Umbilical cord (tissue), 2 donors: Measurements from ENCODE around the gene PLBD2. TPM values are rescaled to one million over a fixed set of nuclear protein-coding genes. Genes with fewer than 3 reads are reported as not detected.

Experiments
- DNase-seq: peaks from one replicate; pipeline ENCODE4 v3.0.0-alpha.2; 2015; ENCODE audit warnings: low spot score
- total RNA-seq: library from RNA; depleted of rRNA; stranded (reverse); fragments of >200 nt; gene quantifications from one replicate; pipeline ENCODE4 v1.2.3, GENCODE V29; 2014; ENCODE audit warnings: low replicate concordance; ENCODE audit not compliant: insufficient read depth

The PLBD2 gene
- total RNA-seq, 1 donor from 2014 or later: 19.3 TPM

DNA sequence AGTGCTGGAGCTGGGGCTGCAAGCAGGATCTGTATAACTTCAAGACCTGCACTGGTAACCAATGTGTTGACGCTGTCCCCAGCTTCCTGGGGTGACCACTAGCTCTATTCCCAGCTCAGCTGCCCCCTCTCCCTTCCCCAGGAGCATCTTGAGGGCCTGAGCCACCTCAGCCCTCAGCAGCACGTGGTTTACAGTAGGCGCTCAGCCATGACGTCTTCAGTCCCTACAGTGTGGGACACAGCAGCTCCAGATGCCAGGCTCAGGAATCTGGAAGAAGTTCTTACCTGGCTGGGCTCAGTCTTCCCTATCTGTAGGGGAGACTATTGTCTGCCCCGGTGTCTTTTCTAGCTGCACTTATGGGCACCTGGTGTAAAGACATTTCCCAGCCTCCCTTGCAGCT, 36.7 kb downstream of the PLBD2 start:
- no peak for DNase-seq

DNA sequence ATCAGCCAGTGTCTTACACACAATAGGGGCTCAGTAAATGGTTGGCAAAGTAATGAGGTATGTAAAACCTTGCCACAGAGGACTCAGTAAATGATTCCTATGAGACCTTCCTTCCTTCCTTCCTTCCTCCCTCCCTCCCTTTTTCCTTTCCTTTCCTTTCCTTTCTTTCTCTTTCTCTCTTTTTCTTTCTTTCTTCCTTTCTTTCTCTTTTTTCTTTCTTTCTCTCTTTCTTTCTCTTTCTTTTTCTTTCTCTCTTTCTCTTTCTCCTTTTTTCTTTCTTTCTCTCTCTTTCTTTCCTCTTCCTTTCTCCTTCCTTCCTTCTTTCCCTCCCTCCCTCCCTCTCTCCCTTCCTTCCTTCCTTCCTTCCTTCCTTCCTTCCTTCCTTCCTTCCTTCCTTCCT, 37.8 kb downstream of the PLBD2 start:
- DNase-seq: no peak

DNA sequence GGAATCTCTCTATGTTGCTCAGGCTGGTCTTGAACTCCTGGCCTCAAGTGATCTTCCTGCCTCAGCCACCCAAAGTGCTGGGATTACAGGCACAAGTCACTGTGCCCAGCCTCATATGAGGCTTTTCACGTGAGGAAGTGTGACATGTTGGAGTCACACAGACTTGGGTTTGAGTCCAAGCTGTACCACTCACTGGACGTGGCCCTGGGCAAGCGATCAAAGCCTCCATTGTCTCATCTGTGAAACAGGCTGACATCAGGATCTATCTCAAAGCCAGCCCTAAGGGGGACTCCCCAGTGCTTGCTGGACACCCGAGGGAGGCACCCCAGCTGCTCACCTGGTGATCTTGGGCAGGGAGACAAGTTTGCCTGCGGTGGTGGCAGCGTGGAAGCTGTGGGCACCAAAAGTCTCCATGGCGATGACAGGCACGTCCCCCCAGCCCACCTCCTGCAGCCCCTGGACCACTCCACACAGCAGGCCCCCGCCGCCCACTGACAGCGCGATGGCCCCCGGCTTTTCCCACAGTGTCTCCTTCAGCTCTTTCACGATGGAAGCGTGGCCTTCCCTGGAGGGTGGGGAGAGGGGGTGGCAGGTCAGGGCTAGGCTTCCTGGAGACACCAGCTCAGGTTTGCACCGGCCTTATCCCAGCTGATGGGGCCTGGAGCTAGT, 38.6 kb downstream of the PLBD2 start:
- no peak for DNase-seq

DNA sequence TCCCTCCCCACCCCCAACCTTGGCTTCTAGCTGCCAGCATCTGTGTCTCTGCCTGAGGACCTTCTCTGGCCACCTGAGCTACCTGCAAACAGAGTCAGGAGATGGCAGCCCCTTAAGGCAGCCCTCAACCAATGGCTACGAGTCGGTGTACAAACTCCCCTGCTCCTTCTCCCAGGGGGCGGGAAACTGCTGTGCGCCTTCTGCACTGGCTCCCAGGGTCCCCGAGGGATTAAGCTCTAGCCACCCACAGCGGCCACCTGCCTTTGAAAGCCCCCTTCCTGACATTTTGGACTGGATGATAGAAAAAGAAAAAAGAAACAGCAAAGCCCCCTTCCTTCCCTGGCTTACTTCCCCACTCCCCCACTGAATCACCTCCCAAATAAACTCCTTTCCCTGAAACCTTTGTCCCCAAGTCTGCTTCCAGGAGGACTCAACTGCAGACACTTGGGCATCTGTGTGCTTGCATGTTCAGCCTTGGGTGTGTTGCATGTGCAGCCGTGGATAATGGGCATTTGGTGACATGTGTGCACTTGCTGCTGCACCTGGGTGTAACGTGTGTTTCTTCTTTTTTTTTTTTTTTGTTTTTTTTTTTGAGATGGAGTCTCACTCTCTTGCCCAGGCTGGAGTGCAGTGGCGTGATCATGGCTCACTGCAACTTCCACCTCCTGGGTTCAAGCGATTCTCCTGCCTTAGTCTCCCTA, 39.3 kb downstream of the PLBD2 start:
- no peak for DNase-seq

DNA sequence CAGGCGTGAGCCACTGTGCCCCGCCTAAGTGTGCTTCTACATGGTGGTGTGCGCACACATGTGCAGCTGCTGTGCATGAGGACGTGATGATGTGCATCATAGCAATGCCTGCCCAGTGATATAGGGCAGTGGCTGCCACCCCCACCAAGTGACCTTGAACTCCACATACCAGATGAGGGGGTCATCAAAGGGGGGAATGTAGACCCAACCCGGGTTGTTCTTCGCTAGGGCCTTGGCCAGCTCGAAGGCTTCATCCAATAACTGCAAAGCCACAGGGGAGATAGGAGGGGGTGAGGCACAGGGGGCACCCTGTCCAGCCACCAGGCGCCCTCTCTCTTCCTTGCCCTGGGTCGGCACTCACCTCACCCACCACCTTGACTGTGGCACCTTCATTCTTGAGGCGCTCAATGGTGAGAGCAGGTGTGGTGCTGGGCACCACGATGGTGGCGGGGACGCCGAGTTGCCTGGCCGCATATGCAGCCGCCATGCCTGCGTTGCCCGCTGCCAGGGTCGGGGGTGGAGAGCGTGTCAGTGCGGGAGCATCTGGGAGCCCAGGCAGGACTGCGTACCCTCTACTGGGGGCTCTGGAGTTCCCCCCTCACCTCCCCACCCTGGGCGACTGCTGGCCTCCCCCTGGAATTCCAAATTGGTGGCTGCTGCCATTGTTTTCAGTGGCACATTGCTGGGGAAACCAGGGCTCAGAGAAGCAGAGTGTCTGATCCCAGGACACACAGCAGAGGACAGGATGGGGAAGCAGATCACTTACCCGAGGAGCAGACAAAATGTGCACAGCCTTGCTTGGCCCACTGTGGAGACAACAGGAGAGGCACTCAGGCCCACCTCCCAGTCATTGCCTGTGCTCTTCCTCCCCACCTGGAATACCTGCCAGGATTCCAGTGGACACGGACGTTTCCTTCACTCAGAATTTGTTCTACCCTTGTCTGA, 40.2 kb downstream of the PLBD2 start:
- DNase-seq: no peak

DNA sequence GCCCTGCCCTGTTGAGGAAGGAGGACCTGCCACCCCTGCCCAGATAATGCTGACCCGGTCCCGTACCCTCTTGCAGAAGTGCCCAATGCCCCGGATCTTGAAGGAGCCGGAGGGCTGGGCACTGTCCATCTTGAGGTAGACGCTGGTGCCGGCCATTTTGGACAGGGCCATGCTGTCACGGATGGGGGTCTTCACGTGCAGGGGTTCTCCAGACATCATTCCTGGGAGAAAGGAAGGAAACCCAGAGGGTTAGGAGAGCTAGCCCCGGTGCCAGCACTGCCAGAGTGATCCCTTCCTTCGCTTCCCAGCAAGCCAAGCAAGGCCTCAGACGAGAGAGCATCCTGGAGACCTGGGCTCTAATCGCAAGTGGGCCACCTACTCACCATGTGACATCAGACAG, 41.1 kb downstream of the PLBD2 start:
- DNase-seq: no peak

DNA sequence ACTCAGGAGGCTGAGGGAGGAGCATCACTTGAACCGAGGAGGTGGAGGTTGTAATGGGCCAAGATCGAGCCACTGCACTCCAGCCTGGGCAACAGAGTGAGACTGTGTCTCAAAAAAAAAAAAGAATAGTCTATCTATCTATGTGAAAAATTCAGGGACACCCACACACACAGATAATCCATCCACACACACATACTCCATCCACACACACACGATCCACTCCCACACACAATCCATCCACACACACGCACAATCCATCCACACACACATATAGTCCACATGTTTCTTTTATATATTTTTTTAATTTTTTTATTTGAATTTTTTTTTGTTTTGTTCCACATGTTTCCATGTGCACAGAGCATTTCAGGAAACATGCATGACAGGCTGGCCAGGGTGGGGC, 42.0 kb downstream of the PLBD2 start:
- no peak for DNase-seq

DNA sequence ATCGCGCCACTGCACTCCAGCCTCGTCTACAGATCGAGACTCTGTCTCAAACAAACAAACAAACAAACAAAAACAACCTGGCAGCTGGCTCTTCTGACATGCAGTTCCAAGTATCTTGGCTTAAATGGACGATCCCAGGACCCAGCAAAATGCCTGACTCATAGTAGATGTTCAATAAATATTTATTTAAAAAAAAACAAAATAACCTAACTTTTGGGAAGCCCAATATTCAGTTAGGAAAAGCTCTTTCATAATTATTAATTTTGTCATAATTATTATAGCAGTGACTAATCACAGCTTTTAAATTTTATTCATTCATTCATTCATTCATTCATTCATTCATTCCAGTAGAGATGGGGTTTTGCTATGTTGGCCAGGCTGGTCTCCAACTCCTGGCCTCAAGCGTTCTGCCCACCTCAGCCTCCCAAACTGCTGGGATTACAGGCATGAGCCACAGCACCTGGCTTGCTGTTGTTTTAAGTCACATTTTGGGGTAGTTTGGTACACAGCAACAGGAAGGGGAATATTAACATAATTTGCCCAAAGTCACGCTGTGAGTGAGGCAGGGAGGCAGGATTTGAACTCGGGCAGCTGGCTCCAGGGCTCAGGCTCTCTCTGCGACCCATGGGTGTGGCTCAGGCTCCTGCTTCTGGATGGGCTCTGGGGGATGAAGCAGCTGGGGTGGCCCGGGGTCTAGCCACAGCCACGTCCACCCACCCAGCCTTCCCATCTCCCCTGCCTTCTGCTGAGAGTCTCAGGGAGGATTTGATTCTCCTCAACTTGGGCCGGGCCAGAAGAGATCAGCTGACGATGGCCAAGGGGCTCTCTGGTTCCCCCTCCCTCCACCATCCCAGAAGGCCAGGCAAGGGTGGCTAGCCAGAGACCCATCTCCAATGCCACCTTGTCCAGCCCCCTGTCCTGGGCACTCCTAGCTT, 42.9 kb downstream of the PLBD2 start:
- DNase-seq: no peak

DNA sequence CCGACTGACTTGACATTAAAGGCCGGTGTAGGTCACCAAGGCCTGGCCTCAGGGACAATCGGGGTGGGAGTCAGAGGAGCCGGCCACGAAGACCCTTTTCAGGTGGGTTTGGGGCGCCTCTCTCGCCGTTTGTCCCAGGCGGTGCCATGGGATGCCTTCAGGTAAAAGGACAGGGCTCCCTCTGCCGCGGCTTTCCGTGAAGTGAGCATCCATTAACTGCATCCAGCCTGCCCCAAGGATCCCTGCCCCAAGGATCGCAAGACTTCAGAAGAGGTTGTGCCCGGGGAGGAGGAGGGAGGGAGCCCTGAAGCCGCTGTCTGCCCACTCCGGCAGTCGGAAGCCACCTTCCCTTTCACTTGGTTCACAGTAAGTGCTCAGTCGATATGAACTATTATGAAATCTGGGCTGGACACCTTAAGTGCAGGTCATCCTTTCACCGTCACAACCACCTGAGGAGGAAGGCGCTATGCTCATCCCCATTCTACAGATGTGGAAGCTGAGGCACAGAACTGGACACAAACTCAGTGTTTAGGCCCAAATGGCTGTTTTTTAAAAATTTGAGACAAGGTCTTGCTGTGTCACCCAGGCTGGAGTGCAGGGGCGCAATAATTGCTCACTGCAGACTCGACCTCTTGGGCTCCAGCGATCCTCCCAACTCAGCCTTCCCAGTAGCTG, 44.3 kb downstream of the PLBD2 start:
- no peak for DNase-seq

DNA sequence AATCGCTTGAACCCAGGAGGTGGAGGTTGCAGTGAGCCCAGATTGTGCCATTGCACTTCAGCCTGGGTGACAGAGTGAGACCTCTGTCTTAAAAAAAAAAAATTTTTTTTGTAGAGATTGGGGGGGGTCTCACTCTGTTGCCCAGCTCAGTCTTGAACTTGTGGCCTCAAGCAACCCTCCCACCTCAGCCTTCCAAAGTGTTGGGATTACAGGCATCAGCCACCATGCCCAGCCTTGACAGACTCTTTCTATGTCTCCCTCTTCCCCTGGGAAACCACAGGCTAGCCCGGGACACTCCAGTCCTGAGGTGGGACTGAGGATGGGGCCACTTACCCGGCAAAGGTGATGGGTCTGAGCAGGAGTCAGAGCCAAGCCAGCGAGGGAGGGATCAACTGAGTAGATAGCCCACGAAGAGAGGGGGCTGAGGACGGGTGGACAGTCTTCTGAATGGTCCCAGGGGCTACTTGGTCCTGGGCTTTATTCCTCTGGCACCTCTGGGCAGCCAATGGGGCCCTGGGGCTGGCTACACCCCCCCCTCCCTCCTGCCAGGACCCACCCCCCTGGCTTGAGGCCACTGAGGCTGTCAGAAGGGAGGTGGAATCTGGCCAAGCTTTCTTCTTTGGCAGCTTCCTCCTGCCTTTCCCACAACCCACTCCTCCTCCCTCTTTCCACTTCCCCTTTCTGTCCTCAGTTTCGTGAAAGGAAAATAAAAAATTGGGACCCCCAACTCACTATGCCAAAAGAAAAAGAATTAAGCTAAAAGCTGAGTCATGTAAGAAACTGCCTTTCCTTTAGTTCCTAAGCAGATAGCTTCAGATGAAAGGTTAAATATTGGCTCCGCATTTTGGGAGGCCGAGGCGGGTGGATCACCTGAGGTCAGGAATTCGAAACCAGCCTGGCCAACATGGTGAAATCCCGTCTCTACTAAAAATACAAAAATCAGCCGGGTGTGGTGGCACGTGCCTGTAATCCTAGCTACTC, 45.3 kb downstream of the PLBD2 start, which contains the start of gene SDS:
TSS of gene SDS (minus strand) at position 453 of the 981 bp plus-strand sequence. CDS start 4,179 bp downstream, outside the sequence.
- peak; percentile 60 for DNase-seq

DNA sequence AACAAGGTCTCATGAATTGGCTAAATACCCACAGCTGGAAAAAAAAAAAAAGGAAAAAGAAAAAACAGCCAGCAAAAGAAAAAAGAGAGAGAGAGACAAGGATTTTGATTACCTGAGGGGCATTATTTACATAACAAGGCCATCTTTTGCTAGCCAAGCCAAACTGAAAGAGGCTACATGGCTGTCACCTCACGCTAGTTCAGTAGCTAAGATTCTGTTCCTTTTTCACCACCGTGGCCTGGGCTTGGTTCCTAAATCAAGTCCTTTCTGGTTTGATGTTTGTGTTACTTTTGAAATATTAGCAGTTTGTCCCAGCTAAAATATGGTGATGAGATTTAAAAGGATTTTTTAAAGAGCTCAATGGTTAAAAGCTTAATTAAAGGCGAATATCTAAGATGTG, 47.3 kb downstream of the PLBD2 start:
- no peak for DNase-seq

DNA sequence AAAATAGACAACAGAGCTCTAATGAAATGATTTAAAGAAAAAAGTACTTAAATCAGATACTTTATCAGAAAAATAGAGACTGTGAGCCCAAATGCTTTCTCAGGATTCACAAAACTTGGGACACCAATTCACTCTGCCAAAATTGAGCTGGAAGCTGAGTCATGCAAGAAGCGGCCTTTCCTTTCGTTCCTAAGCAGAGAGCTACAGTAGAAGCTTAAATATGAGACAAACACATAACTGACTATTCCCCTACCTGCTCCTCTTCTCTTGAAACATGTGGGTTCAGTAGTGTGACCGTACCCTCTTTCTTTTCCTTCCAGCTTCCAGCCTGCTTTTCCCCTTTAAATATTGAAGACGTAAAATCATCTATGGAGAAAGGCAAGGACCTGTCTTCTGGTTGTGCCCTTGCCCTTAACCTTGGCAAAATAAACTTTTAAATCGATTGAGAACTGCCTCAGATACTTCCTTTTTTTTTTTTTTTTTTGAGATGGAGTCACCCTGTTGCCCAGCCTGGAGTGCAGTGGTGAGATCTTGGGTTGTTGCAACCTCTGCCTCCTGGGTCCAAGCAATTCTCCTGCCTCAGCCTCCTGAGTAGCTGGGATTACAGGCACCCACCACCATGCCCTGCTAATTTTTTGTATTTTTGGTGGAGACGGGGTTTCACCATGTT, 49.7 kb downstream of the PLBD2 start:
- peak; percentile 62 for DNase-seq

DNA sequence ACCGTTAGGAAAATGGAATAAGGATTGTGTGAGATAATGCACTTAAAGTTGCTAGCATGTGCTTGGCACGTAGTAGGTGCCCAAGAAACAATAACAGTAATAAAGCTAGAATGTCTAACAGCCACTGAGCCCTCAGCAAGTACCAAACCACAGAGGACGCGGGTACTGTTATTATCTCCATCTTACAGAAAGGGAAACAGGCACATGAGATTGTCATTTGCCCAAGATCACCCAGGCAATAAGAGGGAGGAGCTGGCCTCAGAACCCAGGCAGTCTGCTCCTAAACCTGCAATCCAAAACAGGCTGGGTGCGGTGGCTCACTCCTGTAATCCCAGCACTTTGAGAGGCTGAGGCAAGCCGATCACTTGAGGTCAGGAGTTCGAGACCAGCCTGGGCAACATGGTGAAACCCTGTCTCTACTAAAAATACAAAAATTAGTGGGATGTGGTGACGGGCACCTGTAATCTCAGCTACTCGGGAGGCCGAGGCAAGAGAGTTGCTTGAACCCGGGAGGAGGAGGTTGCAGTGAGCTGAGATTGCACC, 50.4 kb downstream of the PLBD2 start:
- no peak for DNase-seq

DNA sequence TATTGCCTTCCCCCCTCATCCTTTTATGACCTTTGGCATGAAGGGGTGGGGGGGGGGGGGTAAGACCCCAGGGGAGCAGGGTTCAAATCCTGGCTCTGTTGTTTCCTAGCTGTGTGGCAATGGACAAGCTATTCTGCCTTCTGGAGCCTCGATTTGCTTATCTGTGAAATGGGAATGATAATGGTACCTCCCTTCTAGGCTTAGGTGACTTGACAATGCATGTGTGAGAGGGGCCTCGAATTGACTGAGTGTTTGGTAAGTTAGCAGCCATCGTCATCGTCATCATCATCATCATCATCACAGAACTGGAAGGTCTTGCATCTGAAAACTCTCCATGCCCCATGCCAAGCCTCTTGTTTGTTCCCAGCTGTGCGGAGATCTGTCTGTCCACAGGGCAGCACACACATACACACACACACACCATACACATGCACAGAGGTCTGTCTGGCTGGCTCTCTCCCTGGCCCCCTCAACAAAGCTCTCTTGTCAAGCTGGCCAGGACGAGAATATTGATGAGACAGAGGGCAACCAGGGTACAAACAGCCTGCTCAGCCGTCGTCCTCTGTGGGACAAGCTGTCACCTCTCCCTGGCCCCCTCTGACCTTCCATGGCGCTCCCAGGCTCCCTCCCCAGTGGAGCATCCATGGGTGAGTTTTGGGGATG, 51.2 kb downstream of the PLBD2 start:
- DNase-seq: no peak

DNA sequence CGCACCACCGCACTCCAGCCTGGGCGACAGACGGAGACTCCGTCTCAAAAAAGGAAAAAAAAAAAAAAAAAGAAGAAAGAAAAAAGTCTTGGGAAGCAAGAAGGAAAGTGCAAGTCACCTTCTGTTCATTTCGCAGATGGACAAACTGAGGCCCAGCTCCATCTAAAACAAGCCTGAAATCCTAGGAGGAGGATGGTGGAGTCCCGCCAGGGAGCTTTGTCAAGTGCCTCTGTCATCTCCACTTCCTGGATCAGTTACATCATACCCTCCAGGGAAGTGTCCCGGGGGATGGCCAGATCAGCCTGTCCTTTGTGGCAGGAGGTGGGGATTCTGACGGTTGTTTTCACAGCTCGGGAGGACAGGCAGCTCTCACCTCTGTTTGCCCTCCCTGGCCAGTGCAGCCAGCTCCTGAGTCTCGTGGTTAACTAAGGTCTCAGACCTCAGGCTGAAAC, 55.1 kb downstream of the PLBD2 start:
- no peak for DNase-seq

DNA sequence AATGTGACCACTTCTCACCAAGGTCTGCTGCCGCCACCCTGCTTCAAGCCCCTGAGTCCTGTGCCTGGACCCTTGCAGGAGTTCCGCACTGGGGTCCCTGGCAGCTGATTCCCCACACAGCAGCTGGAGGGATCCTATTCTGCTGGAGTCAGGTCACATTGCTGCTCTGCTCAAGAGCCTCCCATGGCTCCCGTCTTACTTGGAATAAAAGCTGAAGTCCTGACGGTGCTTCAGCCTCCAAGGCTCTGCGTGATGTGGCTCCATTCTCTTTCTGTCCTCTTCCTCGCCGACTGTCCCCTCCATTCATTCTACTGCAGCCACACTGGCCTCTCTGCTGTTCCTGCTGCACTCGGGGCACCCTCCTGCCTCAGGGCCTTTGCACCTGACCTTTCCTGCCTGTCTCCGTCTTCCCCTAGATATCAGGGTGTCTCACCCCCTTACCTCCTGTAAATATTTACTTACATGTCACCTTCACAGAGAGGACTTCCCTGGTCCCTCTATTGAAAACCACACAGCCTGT, 56.2 kb downstream of the PLBD2 start:
- DNase-seq: no peak

DNA sequence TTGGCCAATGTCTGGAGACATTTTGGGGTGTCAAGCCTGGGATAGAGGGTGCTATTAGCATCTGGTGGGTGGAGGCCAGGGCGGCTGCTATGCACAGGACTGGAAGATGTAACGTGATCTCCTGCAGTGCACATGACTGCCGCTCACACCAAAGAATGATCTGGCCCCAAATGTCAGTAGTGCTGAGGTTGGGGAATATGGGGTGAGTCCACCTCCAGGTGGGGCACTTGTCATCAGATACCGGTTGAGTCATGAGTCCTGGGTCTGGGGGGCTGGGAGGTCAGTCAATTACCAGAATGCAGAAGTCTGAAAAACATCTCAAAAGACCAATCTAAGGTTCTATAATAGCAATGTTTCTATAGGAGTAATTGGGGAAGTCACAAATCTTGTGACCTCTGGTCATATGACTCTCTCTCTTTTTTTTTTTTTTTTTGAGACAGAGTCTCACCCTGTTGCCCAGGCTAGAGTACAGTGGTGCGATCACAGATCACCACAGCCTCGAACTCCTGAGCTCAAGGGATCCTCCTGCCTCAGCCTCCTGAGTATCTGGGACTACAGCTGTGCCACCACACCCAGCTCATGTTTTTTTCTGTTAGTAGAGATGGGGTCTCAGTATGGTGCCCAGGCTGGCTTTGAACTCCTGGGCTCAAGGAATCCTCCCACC, 57.8 kb downstream of the PLBD2 start:
- no peak for DNase-seq
